Left lobe of liver (tissue), 2 donors: ENCODE results near the gene MATN1. TPM values are rescaled to one million over a fixed set of nuclear protein-coding genes. Genes with fewer than 3 reads are reported as not detected.

Source experiments
- ATAC-seq: fragments of 200-7000 bp; cut with Tn5 transposase; one replicate; pipeline ENCODE4 v1.9.1; 2020; ENCODE audit warnings: mild to moderate bottlenecking, moderate library complexity
- DNase-seq: peaks from one replicate; pipeline ENCODE4 v3.0.0-alpha.2; 2020; ENCODE audit warnings: low spot score
- total RNA-seq: library from RNA; stranded (reverse); gene quantifications from one replicate; pipeline ENCODE4 v1.2.1, GENCODE V29; 2021
- donor health status: DM: no; HTN: no; CAD: no; lungs with moderate emphysema.
- donor health status: DM: no; HTN: yes; CAD: no.

Gene MATN1
- total RNA-seq, 1 donor from 2014 or later = not detected

GRCh38 chr1:30746212-30747032 lies 23.0 kb upstream of the MATN1 start:
- DNase-seq (no peak), ATAC-seq (peak; percentile 9)

GRCh38 chr1:30745834-30746208 lies 22.4 kb upstream of the MATN1 start:
- DNase-seq = no peak
- no peak for ATAC-seq

DNA sequence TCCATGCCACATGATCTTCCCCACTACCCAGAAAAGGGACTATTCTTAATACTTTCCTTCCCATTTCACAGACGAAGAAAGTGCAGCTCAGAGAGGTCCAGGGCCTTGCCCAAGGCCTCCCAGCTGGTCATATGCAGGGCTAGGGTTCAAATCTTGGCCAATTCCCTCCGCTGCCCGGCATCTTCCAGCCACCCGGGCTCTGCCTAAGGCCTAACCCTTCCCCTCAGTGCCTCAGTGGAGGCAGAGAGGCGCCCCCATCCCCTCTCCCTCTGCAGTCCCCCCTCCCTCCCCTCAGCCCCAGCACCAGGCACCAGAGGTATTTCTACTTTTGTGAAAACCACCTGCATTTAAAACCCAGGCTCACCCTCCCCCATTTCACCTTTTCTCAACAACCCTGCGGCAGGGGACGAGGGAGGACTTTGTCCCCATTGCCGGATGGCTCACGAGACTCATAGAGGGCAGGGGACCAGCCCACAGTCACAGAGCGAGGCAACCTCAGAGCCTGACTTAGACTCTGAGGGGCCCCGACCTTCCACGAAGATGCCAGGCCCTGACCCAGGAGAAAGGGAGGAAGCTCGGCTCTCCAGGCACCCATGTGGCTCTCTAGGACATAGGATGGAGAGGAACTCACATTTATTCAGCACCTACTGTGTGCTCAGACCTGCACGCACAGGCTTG lies 21.9 kb upstream of the MATN1 start:
- DNase-seq (no peak), ATAC-seq (peak; percentile 25)

DNA sequence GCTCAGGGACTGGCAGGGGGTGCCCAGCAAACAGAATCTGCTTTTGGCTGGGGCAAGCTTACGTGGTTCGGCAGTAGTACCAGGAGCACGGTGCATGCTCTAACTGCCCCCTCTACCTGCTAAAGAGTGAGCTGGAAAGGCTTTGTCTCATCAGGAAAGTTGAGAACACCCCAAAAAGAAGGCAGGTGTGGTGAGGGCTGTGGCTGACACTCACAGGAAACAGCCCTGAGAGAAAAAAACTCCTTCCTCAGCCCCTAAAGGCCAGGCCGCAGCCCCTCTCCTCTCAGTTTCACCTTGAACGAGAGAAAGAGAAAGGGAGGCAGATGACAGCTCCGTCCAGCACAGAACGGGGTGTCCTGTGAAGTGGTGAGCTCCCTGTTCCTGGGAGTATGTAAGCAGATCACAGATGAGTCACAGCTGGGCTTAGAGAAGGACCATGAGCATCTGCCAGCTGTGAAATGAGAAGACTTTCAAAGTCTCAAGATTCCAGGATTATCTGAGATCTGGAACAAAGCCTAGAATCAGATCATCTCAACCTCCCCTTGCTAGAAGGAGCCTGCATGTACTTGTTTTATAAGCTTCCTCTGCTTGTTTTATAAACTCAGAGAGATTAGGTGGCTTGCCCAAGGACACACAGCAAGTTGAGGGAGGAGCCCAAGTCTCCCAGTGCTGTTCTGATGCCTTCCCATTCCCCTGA lies 20.8 kb upstream of the MATN1 start:
- ATAC-seq (no peak), DNase-seq (no peak)

DNA sequence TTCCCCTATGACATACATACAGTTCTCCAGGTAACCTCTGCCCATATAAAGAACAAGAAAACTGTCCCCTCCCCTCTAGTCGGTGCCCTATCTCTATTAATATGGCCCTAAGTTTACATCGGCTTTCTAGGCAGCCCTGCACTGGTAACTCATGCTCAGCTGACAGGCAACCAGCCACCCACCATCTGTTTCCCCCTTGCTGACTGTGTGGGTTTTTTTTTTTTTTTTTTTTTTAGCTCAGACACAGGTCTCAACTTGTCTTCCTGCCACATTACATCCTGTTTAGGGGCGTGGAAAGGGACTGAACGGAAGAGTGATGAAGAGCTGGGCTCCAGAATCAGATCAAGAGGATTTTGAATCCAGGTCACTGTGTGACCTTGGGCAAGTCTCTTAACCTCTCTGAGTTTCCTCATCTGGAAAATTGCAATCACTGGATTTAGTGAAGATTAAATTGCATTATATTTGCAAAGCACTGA lies 20.2 kb upstream of the MATN1 start:
- ATAC-seq = no peak
- DNase-seq = no peak

DNA sequence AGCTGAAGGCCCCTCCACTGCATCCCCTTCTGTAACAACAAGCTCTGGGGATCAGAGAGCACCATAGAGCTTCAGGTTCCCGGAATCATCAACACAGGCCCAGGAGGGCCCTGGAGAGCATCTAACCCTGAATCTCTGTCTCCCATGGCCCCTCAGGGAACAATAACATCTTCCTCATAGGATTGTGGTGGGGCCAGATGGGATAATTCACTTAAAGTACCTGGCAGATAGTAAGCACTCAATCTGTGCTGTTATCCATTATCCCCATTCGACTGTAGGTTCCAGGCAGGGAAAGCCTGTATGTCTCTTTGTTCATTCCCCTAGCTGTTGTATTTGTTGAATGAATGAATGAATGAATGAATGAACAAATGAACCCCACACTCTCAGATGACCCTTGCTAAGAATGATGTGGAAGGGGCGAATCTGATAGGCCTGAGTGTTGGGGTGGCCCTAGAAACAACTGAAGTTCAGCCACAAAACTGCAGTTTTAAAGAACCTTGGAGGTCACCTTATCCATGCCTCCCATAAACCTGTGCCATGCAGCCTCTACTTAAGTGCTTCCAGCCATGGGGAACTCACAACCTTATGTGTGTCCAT lies 19.7 kb upstream of the MATN1 start:
- no peak for DNase-seq
- no peak for ATAC-seq

GRCh38 chr1:30742300-30742962 lies 19.0 kb upstream of the MATN1 start:
- DNase-seq (no peak), ATAC-seq (no peak)

DNA sequence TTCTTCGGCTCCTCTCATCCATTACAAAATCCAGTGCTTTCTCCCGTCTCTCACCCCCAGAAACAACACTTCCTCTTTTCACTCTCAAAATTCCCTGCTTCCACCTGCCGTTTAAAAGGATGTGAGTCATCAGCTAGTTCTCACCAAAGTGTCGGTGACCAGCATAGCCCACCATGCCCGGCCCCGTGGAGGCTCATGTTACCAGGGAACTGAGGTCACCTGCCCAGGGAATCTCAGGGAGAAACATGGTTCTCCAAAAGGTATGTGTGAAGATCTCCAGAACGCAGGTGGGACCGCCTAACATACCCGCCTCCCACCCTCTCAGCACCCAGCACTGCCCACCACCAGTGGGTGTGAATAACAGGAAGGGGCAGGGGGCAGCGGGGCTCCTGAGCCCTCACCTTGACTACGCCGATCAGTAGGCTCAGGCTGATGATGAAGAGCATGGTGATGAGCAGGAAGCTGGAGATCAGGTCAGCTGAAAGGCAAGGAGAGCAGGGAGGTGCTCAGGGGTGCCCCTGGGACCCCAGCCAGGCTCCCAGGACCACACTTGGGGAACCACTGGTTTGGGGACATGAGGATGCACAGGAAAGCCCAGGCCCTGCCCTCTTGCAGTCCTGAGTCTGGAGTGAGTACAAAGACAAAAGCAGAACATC lies 18.0 kb upstream of the MATN1 start:
- DNase-seq (no peak), ATAC-seq (no peak)

GRCh38 chr1:30740251-30741238 lies 17.2 kb upstream of the MATN1 start:
- ATAC-seq (no peak), DNase-seq (no peak)

DNA sequence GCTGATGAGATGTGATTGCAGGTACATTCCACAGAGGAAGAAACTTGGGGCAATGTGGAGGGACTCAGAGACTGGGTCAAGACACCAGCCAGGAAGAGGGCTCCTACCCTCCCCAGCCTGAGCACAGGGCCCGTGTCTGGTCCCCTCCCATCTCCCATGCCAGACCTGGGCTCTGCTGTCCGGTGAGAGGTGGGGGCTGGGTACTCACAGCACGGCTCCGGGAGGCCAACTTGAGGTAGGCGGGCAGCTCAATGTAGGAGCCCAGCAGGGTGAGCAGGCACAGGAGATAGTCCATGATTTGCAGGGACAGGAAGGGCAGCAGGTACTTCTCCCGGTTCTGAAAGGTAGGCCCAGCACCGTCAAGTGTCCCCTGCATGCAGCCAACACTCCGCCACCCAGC lies 16.2 kb upstream of the MATN1 start:
- no peak for DNase-seq
- no peak for ATAC-seq

DNA sequence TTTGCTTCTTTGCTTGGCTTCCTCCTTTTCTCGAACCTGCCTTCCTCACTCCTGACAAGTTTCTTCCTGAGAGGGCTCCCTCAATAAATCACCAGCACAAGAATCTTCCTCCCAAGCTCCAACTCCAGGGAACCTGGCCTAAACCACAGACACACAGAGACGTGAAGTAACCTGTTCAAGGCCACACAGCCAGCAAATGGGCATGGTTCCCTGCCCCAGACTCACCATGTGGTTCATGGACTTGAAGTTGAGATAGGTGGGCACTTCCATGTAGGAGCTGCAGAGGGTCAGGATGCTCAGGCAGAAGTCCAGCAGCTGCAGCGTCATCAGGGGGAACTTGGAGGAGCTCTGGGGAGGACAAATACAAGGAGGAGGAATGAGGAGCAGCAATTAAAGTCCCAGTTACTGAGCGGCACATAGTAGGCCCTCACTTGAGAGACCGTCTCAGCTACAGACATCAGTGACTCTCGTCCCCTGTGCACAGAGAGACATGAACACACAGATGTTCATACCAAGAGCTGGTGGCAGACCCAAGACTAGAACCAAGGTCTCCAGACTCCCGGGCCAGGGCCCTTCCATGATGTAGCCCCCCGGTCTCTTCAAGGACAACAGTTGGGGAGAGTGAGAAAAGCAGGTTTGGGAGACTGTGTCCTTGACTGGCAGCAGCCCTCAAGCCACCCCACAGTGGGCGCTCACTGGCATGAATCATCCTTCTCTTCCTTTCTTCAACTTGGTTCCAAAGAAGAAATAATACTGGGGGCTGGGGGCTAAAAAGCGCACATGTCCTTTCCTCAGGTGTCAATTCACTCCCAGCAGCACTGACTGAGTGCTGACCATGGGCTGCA lies 15.6 kb upstream of the MATN1 start:
- DNase-seq (no peak), ATAC-seq (no peak)

GRCh38 chr1:30738040-30738714 lies 14.8 kb upstream of the MATN1 start:
- no peak for DNase-seq
- ATAC-seq = no peak

DNA sequence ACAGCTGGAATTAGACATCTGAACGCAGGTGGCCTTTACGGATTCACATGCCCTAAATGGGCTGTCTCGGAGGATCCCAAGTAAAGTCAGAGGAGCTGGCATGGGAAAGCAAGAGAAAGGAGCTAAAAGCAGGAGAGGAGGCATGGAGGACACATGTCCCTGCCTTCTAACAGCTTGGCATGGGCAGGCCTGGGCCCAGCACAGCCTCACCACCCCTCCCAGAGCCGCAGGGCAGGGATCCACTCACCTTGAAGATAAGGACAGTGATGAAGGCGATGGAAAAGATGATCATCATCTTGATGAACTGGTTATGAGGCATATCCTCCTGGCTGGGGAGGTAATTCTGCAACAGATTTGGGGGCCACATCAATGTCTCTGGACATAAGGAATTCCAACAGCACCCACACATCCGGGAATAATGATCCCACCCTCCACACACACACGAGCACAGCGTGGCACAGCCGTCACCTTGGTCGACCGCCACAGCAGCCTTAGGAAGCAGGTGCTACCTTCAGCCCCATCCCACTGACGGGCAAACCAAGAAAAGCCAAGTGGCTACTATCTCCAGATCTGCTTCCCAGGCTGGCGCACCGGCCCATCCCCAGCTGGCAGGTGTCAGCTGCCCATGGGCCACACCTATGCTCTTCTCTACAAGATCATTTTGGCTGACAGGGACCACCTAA lies 14.1 kb upstream of the MATN1 start:
- DNase-seq (no peak), ATAC-seq (no peak)

DNA sequence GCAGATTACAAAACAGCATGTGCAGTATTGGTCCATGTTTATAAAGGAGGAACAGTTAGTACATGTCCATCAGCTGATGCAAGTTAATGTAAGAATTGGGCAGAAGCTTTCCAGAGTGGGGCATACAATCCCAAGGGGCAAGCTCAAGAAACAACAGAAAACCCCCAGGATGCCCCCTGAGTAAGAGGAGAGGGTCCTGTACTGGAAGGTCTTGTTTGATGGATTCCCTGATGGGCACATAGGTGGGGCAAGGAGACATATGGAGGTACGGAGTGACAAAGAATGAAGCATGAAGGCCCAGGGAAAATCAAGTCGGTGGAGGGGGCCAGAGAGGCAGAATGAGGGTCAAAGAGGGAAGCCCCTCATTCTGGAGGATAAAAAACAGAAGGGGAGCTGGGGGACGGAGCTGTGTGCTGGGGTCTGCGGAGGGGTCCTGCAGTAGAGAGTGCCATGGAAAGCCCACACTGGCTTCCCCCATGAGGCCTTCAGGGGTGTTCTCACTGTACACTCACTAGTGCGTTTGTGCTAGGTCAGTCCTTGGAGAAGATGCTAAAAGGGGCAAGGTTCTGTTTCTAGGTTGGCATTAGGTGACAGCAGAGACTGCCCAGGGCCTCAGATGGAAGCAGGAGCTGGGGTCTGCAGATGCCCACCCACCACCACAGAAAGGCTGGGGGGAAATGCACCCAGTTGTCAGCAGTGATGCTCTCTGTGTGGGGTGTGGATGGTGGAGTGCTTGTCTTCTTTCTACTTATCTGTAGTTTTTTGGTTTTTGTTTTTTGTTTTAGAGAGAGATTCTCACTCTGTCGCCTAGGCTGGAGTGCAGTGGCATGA lies 12.5 kb upstream of the MATN1 start:
- ATAC-seq = no peak

DNA sequence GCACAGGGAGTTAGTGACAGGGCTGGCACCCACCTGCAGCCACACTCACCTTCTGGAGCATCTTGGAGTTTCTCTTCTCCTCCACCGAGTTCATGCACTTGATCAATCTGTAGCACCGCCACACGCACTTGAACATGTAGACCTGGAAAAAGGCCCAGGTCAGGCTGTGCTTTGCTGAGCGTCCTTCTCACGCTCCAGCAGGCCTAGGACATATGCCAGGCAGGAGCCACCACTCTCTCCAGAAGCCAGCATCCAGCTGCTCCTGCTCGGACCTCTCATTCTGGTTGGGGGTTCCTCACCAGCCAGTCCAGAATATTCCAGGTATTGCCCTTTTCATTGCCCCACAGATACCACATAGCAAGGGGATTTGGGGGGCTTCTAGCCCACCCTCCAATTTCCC lies 11.7 kb upstream of the MATN1 start:
- no peak for ATAC-seq

More for the DNA sequence above, 12.5 kb upstream of the MATN1 start:
- no peak for DNase-seq

DNA sequence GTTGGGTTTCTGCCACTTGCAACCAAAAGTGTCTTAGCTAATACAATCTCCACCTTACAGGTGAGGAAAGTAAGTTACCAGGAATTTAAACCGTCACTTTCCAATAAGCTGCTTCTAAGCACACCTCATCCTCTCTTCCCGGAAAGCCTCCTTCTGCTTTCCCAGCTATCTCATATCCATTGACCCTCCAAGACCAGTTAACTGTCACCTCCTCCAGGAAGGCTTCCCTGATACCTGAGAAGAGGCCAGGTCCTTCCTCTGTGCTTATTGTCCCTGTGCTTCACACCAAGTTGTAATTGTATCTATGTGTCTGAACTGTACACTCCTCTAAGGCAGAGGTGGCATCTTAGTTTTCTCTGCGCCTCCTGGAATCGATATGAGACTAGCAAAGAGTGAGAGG lies 11.2 kb upstream of the MATN1 start:
- ATAC-seq = no peak
- DNase-seq = no peak

More for the DNA sequence above, 11.7 kb upstream of the MATN1 start:
- DNase-seq = no peak
